Endothelial cell of umbilical vein (primary cell): Measurements from ENCODE around the gene GDI1. TPM values are rescaled to one million over a fixed set of nuclear protein-coding genes. Genes with fewer than 3 reads are reported as not detected.

Experiments used
- BruUV-seq: library from RNA; stranded (reverse); fragments of 400-500 nt; replicated peaks from 2 replicates; lab custom pipeline; 2021; lab: Mats Ljungman, UMichigan
- CTCF ChIA-PET: fragments of 300-600, 350-600 bp; sonication (Branson Sonifier 250); formaldehyde crosslinking; loops from one replicate; lab custom pipeline; 2021; ENCODE audit warnings: antibody characterized with exemption, inconsistent platforms; lab: Charles Lee
- POLR2A ChIA-PET: fragments of 300-600, 350-600 bp; sonication (Branson Sonifier 250); formaldehyde crosslinking; loops from one replicate; lab custom pipeline; 2021; ENCODE audit warnings: antibody characterized with exemption, inconsistent platforms; lab: Charles Lee
- DNase-seq: peaks from one replicate; pipeline ENCODE4 v3.0.0-alpha.2; 2011; ENCODE audit warnings: low read depth, low spot score
- FAIRE-seq: peaks from 2 replicates; lab custom pipeline; 2011; peaks lifted over from hg19 to GRCh38; lab: Jason Lieb, UNC
- H2AFZ ChIP-seq: 2 replicates; pipeline ENCODE4 v1.6.0; 2012; ENCODE audit warnings: low read depth, low read length, control low read depth, inconsistent platforms
- H3K27ac ChIP-seq: 2 replicates; pipeline ENCODE4 v1.5.1; 2011; ENCODE audit warnings: low read depth, mild to moderate bottlenecking, control low read depth, low read length, moderate library complexity; ENCODE audit not compliant: insufficient read depth
- H3K27me3 ChIP-seq, 2 experiments: 2 replicates each; pipeline versions ENCODE4 v1.6.0 to v1.6.1; 2011; ENCODE audit warnings: low read length in 2 of 2, mixed read lengths in 1 of 2; ENCODE audit not compliant: control insufficient read depth in 2 of 2, insufficient read depth in 2 of 2
- H3K36me3 ChIP-seq, 2 experiments: 2 replicates in 1 of 2; 3 replicates in 1 of 2; pipeline ENCODE4 v1.5.1; 2011; ENCODE audit warnings: low read length in 2 of 2, mild to moderate bottlenecking in 1 of 2, moderate library complexity in 1 of 2; ENCODE audit not compliant: control insufficient read depth in 2 of 2, insufficient read depth in 2 of 2; ENCODE audit errors: extremely low read depth in 1 of 2
- H3K4me1 ChIP-seq: 3 replicates; pipeline ENCODE4 v1.5.1; 2011; ENCODE audit warnings: mild to moderate bottlenecking, low read length; ENCODE audit not compliant: control insufficient read depth, insufficient read depth; ENCODE audit errors: extremely low read depth
- H3K4me2 ChIP-seq: 2 replicates; pipeline ENCODE4 v1.6.1; 2011; ENCODE audit warnings: low read length, control low read depth, mixed read lengths; ENCODE audit not compliant: insufficient read depth
- H3K4me3 ChIP-seq, 3 experiments: fragments of 200-600 bp in 1 of 3; sonication (generic), shearing (Covaris generic) in 1 of 3; replicated peaks in 1 of 3; 2 replicates each; pipeline ENCODE4 v1.5.1; 2011 to 2016; ENCODE audit warnings: control low read depth in 3 of 3, low read length in 3 of 3, mild to moderate bottlenecking in 2 of 3, inconsistent platforms in 1 of 3, low read depth in 1 of 3, moderate library complexity in 1 of 3; ENCODE audit not compliant: insufficient read depth in 1 of 3
- H3K79me2 ChIP-seq: 2 replicates; pipeline ENCODE4 v1.6.0; 2012; ENCODE audit warnings: low read length, inconsistent platforms; ENCODE audit not compliant: control insufficient read depth, insufficient read depth
- H3K9ac ChIP-seq: replicated peaks from 2 replicates; pipeline ENCODE3; 2011; ENCODE audit warnings: low read length, control low read depth; ENCODE audit not compliant: insufficient read depth; ENCODE audit errors: extremely low read depth
- H3K9me1 ChIP-seq: replicated peaks from 3 replicates; pipeline ENCODE4 v1.6.0; 2011; ENCODE audit warnings: mild to moderate bottlenecking, low read length; ENCODE audit not compliant: control insufficient read depth, insufficient read depth; ENCODE audit errors: extremely low read depth
- H3K9me3 ChIP-seq: replicated peaks from 2 replicates; pipeline ENCODE4 v1.5.1; 2012; ENCODE audit warnings: low read length, inconsistent platforms; ENCODE audit not compliant: control insufficient read depth, insufficient read depth
- H4K20me1 ChIP-seq: replicated peaks from 2 replicates; pipeline ENCODE3; 2011; ENCODE audit warnings: mild to moderate bottlenecking, low read length; ENCODE audit not compliant: control insufficient read depth, insufficient read depth; ENCODE audit errors: extremely low read depth
- EZH2 ChIP-seq: IDR thresholded peaks from 2 replicates; pipeline ENCODE4 v1.6.1; 2012; ENCODE audit warnings: borderline replicate concordance, low read depth, mild to moderate bottlenecking, moderate library complexity, low read length, inconsistent platforms; ENCODE audit not compliant: severe bottlenecking
- FOS ChIP-seq: IDR thresholded peaks from 2 replicates; pipeline ENCODE4 v1.6.1; 2011; ENCODE audit warnings: mild to moderate bottlenecking, low read length, moderate library complexity, borderline replicate concordance; ENCODE audit not compliant: insufficient read depth
- GATA2 ChIP-seq: IDR thresholded peaks from 2 replicates; pipeline ENCODE4 v1.7.0; 2011; ENCODE audit warnings: low read depth, mild to moderate bottlenecking, moderate library complexity, mixed read lengths, low read length; ENCODE audit not compliant: insufficient read length, insufficient read depth
- JUN ChIP-seq: IDR thresholded peaks from 2 replicates; pipeline ENCODE4 v1.6.1; 2011; ENCODE audit warnings: borderline replicate concordance, low read depth; ENCODE audit not compliant: insufficient read length, insufficient read depth
- MAX ChIP-seq: IDR thresholded peaks from 2 replicates; pipeline ENCODE4 v1.6.1; 2011; ENCODE audit not compliant: insufficient read depth, insufficient read length
- MYC ChIP-seq: IDR thresholded peaks from one replicate; pipeline ENCODE4 v1.6.1; 2011; ENCODE audit warnings: mild to moderate bottlenecking, low read depth, low read length
- POLR2A ChIP-seq: IDR thresholded peaks from 2 replicates; pipeline ENCODE4 v1.6.1; 2012; ENCODE audit warnings: low read depth, mild to moderate bottlenecking, control low read depth, low read length
- POLR2AphosphoS5 ChIP-seq: IDR thresholded peaks from 2 replicates; pipeline ENCODE4 v1.6.1; 2012; ENCODE audit warnings: low read depth, mild to moderate bottlenecking, control low read depth, low read length, moderate library complexity; ENCODE audit not compliant: insufficient read depth
- dilution Hi-C: fragments of 300-500 bp; cut with MboI; formaldehyde crosslinking; loops from one replicate; pipeline ENCODE4 v1.15.0; 2019; ENCODE audit warnings: low sequenced_read_pairs; ENCODE audit not compliant: extremely low pct_ligation_motif_present
- intact Hi-C: fragments of 100-400 bp; cut with micrococcal nuclease; formaldehyde crosslinking; loops from one replicate; pipeline ENCODE4 v1.10.0; 2022
- polyA plus RNA-seq, 4 experiments: library from polyadenylated mRNA; depleted of rRNA in 3 of 4; stranded (reverse) in 3 of 4; unstranded in 1 of 4; fragments of >200 nt; gene quantifications; 2 replicates each; pipeline versions ENCODE4 v1.2.1 to v1.2.3, GENCODE V29; 2011 to 2012; ENCODE audit warnings: missing spikeins in 1 of 4
- total RNA-seq: library from RNA; stranded (reverse); gene quantifications from 2 replicates; pipeline ENCODE4 v1.2.3, GENCODE V29; 2021
- TF ChIP-seq, protein P1 (sequence below), 2 donors: IDR thresholded peaks; 1 replicate in 1 of 2; 2 replicates in 1 of 2; pipeline ENCODE4 v1.5.1; 2011; ENCODE audit warnings: low read length in 2 of 2, mild to moderate bottlenecking in 2 of 2, moderate library complexity in 2 of 2, control low read depth in 1 of 2, inconsistent platforms in 1 of 2, low read depth in 1 of 2; ENCODE audit not compliant: insufficient read depth in 1 of 2; ENCODE audit errors: extremely low read depth in 1 of 2

GDI1 gene
- total and polyA plus RNA-seq, 2 donors (not counting 3 experiments of a cell fraction or from before 2014, with no cell fraction given) = 128 to 247 TPM

DNA sequence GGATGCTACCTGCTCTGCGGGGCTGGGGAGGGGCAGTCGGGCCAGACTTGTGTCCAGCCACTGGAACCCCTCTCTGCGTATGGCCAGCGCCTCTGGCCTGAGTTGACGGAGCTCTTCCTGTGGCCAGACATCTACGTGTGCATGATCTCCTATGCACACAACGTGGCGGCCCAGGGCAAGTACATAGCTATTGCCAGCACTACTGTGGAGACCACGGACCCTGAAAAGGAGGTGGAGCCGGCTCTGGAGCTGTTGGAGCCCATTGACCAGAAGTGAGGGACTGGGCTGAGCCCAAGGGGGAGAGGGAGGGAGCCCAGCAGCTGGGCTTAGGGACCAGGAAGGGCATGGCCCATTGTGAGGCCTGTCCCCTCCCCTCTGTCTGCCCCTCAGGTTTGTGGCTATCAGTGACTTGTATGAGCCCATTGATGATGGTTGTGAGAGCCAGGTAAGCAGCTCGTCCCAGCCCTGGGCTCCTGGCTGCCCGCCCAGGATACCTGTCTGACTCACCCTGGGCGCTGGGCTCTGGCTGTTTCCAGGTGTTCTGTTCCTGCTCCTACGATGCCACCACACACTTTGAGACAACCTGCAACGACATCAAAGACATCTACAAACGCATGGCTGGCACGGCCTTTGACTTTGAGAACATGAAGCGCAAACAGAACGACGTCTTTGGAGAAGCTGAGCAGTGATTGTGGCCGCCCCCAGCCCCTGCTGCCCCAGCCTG lies 5.2 kb downstream of the GDI1 start:
- Histone ChIP-seq H3K9ac (no peak overlapping the region), H3K27ac (no peak overlapping the region), H3K27me3 (no peaks in the 10 kb centered on the region), H4K20me1 (no peaks in the 10 kb centered on the region), H3K9me3 (no peaks in the 10 kb centered on the region), H3K4me3 (no peak overlapping the region), H3K4me1 (peaks cover 15% of the 10 kb centered on the region), H3K79me2 (peaks cover 65% of the 10 kb centered on the region), H3K9me1 (no peaks in the 10 kb centered on the region), H3K36me3 (peaks cover 4 to 28% of the 10 kb centered on the region in 2 experiments), H3K4me2 (no peak overlapping the region), H2AFZ (no peak overlapping the region)
- TF ChIP-seq MYC = no peak
- TF ChIP-seq JUN = no peak
- TF ChIP-seq, protein P1, sequence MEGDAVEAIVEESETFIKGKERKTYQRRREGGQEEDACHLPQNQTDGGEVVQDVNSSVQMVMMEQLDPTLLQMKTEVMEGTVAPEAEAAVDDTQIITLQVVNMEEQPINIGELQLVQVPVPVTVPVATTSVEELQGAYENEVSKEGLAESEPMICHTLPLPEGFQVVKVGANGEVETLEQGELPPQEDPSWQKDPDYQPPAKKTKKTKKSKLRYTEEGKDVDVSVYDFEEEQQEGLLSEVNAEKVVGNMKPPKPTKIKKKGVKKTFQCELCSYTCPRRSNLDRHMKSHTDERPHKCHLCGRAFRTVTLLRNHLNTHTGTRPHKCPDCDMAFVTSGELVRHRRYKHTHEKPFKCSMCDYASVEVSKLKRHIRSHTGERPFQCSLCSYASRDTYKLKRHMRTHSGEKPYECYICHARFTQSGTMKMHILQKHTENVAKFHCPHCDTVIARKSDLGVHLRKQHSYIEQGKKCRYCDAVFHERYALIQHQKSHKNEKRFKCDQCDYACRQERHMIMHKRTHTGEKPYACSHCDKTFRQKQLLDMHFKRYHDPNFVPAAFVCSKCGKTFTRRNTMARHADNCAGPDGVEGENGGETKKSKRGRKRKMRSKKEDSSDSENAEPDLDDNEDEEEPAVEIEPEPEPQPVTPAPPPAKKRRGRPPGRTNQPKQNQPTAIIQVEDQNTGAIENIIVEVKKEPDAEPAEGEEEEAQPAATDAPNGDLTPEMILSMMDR (IDR thresholded peaks at IDR 0.05; ENCODE audit: extremely low read depth in 1 of 2, insufficient read depth in 1 of 2, low read depth in 1 of 2, low read length in 2 of 2) = no peak
- TF ChIP-seq MAX = no peak
- TF ChIP-seq FOS = no peak
- no peak for TF ChIP-seq EZH2
- TF ChIP-seq GATA2 = no peak
- TF ChIP-seq POLR2AphosphoS5 = no peak
- no peak for TF ChIP-seq POLR2A
- intact Hi-C loops (loop anchor here (5.0 kb wide), 2 partner anchors 35 kb away; partner anchors contain the start of genes DNASE1L1 and LAGE3), dilution Hi-C loops (no loop called here)
- CTCF ChIA-PET = interaction anchor here (1.4 kb wide), 1 partner anchor 15 kb away, joined by 3 read pairs; no protein-coding TSS in a partner anchor
- FAIRE-seq (no peak), DNase-seq (no peak)
- POLR2A ChIA-PET = no interaction called here
- BruUV-seq = TSS peak; percentile 24
